Testis (tissue), 2 donors: ENCODE data around the gene ULBP3.

ENCODE experiments used
- CTCF ChIP-seq, 3 experiments: fragments of 450-650 bp in 2 of 3; fragments of 200-600 bp in 1 of 3; sonication (generic) in 1 of 3; IDR thresholded peaks; one replicate each; pipeline ENCODE4 v1.5.1; 2016 to 2019; ENCODE audit warnings: antibody characterized with exemption in 3 of 3, mild to moderate bottlenecking in 2 of 3, moderate library complexity in 1 of 3
- POLR2A ChIP-seq: fragments of 450-650 bp; IDR thresholded peaks from one replicate; pipeline ENCODE4 v1.6.1; 2017; ENCODE audit warnings: antibody characterized with exemption, mild to moderate bottlenecking, moderate library complexity

GRCh38 chr6:150058231-150058792 is 10.6 kb downstream of the ULBP3 start:
- TF ChIP-seq CTCF (IDR thresholded peaks at IDR 0.05) (no peak), POLR2A (no peak)
